ENCODE data around the gene TNFRSF1A. TPM values are rescaled to one million over a fixed set of nuclear protein-coding genes. Genes with fewer than 3 reads are reported as not detected.

TNFRSF1A gene
- total and polyA plus RNA-seq, 9 of the 15 experiments (the other 6 are each of a cell fraction or from before 2014, with no cell fraction given), result 0.76 to 43.5 (median 30.0) TPM

DNA sequence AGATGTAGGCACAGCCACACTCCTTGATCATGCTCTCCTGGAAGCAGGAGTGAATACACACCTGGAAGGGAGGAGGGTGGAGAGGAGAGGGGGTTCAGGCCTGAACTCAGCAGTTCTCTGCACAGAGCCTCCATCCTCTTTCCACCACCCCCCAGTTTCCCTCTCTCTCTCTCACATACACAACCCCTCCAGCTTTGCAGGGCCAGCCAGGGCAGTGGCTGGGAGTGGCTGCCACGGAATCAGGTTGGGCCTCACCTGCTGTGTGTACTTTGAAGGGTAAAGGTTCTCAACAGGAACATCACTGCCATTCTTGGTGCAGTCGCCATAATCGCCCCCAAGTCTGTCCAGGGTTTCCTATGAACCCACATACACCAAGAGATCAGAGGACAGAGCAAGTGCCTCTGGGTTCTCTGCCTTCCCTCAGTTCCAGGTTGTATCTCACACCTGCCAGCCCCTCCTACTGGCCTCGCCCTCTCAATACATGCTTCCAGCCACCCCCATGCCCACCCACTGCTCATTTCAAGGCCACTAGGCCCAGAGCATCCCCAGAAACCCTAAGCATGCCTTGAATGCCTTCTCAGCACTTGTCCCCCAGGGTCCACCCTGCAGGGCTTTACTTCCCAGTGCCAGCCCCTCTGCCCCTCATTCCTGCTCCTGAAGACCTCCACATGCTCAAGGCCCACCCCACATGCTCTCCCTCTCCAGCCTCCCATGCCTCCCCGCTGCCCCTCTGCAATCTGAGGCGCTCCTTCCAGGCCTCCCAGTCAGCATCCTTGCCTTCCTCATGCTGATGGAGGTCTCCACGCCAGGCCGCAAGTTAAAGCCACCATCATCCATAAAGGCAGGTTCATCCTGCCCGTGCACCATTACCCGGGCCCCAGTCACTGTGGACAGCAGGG lies 12.9 kb upstream of the TNFRSF1A start:
- no peak for DNase-seq (ENCODE audit: extremely low read depth in 1 of 4, low spot score in 3 of 4)
- ChIA-PET CTCF (ENCODE audit: low intra/inter-chr PET ratio) (no interaction called here), POLR2A (interaction anchor here (1.7 kb wide), 1 partner anchor 9 kb away, joined by 11 read pairs; no protein-coding TSS in a partner anchor)
- H2AFZ ChIP-seq (ENCODE audit: low read depth, low read length), result no peak overlapping the region
- H3K4me1 ChIP-seq (replicated peaks in 1 of 2; ENCODE audit: control insufficient read depth in 2 of 2, insufficient read depth in 2 of 2, low read length in 2 of 2), result no peaks in the 10 kb centered on the region; a peak in 1 of 5 replicates
- H3K9ac ChIP-seq (ENCODE audit: insufficient read depth in 1 of 2, low read depth in 2 of 2, low read length in 2 of 2), result no peak overlapping the region
- in situ Hi-C loops (cut with MboI) (no loop called here), intact Hi-C loops (cut with micrococcal nuclease) (no loop called here)
- no TSS peak for BruUV-seq (replicated peaks)
- WGBS (ENCODE audit: insufficient coverage, low coverage, missing lambda C conversion rate), result 21% methylated on average over 9 of the region's 10 CpGs
- H3K27me3 ChIP-seq (ENCODE audit: control insufficient read depth in 2 of 2, insufficient read depth in 2 of 2, low read length in 2 of 2), result peaks cover 0 to 13% of the 10 kb centered on the region in 2 experiments; a peak in 2 of 5 replicates
- no peaks in the 10 kb centered on the region for H3K9me1 ChIP-seq (ENCODE audit: control insufficient read depth, insufficient read depth, low read length)
- H3K79me2 ChIP-seq (ENCODE audit: control insufficient read depth, insufficient read depth, low read length), result no peaks in the 10 kb centered on the region
- FAIRE-seq, result no peak
- H3K4me3 ChIP-seq, result no peak overlapping the region
- TF ChIP-seq XRCC3 (IDR thresholded peaks at IDR 0.05) (no peak), SLC30A9 (CRISPR knock-in tag; IDR thresholded peaks at IDR 0.05) (no peak), MAFF (IDR thresholded peaks at IDR 0.05; ENCODE audit: low read length) (no peak), CBX5 (IDR thresholded peaks at IDR 0.05; ENCODE audit: borderline replicate concordance, low read depth) (no peak), TAF7 (tag; IDR thresholded peaks at IDR 0.05) (no peak), CXXC5 (CRISPR knock-in tag; IDR thresholded peaks at IDR 0.05) (no peak), GATAD2A (IDR thresholded peaks at IDR 0.05) (no peak), ZFX (CRISPR knock-in tag; IDR thresholded peaks at IDR 0.05) (no peak)
- TF ChIP-seq, protein P1, sequence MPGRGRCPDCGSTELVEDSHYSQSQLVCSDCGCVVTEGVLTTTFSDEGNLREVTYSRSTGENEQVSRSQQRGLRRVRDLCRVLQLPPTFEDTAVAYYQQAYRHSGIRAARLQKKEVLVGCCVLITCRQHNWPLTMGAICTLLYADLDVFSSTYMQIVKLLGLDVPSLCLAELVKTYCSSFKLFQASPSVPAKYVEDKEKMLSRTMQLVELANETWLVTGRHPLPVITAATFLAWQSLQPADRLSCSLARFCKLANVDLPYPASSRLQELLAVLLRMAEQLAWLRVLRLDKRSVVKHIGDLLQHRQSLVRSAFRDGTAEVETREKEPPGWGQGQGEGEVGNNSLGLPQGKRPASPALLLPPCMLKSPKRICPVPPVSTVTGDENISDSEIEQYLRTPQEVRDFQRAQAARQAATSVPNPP (IDR thresholded peaks at IDR 0.05; ENCODE audit: borderline replicate concordance, insufficient read depth, insufficient read length), result no peak
- TF ChIP-seq, protein P2, sequence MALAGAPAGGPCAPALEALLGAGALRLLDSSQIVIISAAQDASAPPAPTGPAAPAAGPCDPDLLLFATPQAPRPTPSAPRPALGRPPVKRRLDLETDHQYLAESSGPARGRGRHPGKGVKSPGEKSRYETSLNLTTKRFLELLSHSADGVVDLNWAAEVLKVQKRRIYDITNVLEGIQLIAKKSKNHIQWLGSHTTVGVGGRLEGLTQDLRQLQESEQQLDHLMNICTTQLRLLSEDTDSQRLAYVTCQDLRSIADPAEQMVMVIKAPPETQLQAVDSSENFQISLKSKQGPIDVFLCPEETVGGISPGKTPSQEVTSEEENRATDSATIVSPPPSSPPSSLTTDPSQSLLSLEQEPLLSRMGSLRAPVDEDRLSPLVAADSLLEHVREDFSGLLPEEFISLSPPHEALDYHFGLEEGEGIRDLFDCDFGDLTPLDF (CRISPR knock-in tag; IDR thresholded peaks at IDR 0.05), result no peak
- no peak; the same call in 2 of the 3 replicates for ATAC-seq
- H3K9me3 ChIP-seq (replicated peaks; ENCODE audit: control insufficient read depth, insufficient read depth, low read depth, low read length), result no peaks in the 10 kb centered on the region
- H4K20me1 ChIP-seq (replicated peaks; ENCODE audit: control insufficient read depth, insufficient read depth, low read length), result 0 out of 2 replicates have a peak, but pooled peaks cover 6% of the 10 kb centered on the region
- H3K27ac ChIP-seq (ENCODE audit: extremely low read depth, low read depth, low read length), result no peak overlapping the region
- H3K4me2 ChIP-seq (ENCODE audit: insufficient read depth, low read length), result no peak overlapping the region
- no peaks in the 10 kb centered on the region for H3K36me3 ChIP-seq (ENCODE audit: control insufficient read depth, insufficient read depth, low read length)

Measured in K562 (cell line).